T-helper 9 cell (primary cell): ENCODE data around the gene SLC25A11.
A peak's percentile ranks its signal among the peaks of the same experiment; 100 is the strongest.

ENCODE experiments used
- DNase-seq: peaks from one replicate; pipeline ENCODE4 v3.0.0-alpha.2; 2020
- total RNA-seq, 2 donors: gene quantifications; one replicate each; lab custom pipeline; 2026; lab: John Stamatoyannopoulos, UW

The SLC25A11 gene, protein sequence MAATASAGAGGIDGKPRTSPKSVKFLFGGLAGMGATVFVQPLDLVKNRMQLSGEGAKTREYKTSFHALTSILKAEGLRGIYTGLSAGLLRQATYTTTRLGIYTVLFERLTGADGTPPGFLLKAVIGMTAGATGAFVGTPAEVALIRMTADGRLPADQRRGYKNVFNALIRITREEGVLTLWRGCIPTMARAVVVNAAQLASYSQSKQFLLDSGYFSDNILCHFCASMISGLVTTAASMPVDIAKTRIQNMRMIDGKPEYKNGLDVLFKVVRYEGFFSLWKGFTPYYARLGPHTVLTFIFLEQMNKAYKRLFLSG
- total RNA-seq = 13.3 to 41.2 reads per million in 2 donors

DNA sequence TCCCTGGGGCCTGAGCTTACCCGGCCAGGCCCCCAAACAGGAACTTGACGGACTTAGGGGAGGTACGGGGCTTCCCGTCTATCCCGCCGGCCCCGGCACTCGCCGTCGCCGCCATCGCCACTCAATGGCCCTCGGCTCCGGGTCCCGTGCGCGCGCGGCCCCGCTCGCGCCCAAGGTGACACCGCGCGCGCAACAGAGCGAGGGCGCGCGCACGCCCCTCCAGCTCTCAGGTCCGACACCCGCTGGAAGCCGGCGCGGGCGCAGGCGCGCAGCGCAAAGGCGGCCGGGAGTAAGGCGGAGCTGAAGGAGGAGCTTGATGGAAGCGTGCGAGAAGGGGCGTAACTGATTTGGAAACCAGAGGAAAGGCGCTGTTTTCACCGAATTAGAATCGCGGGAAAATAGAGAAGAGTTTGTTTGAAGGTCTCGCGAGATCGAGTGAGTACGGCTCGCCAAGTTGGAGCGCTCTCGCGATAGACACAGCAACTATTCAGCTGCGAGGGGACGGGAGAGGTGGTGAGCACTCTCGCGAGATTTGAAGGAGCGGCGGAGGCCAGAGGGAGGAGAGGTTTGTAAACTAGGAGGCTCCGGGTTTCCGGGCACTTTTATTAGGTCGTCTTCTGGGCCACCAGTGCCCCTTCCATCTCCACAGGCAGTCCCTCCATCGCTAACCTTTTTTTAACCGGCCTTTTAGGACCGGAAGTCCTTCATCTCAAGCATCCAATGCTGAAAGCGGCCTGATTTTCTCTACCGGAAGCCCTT lies at the start of gene SLC25A11, which contains the start of gene RNF167:
SLC25A11 (minus strand) TSS at position 251 of the 759 bp plus-strand sequence; CDS start at position 115, 136 bp downstream.
RNF167 (plus strand) TSS at position 473 of the 759 bp plus-strand sequence. CDS start 642 bp downstream, outside the sequence.
- peak; percentile 87 for DNase-seq

DNA sequence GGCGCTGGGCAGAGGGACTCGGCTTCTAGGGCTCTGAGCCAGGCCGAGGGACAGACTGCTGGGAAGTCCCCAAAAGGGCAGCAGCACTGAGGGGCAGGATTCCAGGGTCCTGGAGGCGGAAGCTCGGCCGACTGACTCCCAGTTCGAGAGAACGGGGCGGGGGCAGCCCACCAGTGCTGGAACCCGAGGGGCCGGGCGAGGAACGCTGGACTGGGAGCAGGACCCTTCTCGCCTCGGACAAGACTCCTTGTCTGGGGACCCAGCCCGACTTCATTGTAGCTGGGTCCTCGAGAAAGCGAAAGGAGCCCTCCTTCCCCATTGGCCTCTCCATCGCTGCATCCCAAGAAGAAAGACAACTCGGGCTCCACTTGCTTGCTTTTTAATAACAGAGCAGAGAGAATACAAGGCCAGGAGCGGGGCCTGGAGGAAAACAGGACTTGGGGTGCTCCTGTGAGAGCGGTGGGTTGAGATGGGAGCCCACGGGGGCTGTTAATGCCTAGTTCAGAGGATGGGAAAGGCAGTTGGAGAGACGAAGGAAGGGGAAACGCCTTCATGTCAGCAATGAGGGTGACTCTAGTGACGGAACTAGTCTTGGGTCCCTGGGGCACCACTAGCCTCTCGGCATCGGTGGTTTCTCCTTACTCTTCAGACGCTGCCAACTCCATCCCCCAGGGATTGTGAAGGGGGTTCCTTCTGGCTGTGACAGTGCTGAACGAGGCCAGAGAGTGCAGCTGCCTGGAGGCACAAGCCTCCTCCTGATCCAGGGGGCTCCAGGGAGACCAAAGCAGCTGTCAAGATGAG lies 48.1 kb upstream of the SLC25A11 start:
- DNase-seq = no peak

DNA sequence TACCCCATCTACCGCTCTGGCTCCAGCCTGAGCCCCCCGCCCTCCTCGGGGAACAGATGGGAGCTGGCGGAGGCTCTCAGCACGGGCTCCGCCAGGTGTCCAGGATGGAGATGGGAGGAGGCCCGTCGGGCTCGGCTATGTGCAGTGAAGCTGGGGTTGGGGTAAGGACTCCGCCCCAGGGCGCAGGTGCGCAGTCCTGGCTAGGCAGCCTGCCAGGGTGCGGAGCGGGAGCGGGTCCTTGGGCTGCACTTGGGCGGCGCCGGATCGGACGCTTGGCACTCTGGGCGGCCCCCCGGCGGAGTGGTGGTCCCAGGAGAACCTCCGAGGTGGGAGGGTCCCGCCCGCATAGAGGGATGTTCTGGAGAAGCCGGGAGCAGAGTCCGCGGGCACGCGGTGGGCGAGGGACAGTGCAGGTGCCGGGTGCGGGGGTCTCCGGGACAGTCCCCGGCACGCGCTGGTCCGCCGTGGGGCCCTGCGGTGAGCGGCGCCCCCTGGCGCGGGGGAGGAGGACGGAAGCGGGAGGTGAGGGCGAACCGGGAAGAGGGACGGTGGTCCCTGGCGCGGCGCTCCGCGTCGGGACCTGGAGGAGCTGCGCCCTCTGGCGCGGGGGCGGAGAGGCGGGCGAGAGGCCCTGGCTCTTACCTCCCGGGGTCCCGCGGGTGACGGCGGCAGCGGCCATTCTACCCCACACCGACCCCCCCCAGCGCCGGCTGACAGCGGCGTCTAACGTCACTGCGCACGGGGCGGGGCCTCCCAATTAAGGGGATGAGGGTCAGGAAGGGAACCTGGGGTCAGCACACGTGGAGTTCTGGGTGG lies 47.3 kb upstream of the SLC25A11 start, which contains the start of gene CAMTA2:
CAMTA2 (minus strand) TSS at position 725 of the 816 bp plus-strand sequence. CDS start 1,453 bp downstream, outside the sequence.
- peak; percentile 91 for DNase-seq

DNA sequence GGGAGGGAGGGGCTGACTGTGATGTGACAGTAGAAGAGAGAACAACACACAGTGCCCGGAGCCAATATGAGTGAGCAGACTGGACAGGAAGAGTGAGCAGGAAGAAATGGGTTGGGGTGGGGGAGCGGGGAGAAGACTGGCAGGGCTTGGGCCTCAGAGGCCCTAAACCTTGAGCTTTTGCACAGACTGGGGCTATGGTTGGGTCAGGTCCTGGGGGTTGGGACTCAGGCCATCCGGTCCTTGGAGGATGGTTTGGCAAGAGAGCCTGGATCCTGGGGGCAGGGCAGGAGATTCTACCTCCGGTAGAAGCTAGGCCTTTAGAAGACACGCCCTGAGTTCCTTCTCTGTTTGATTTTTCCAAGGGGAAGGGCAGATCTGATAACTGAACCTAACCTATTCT lies 46.6 kb upstream of the SLC25A11 start:
- DNase-seq = no peak

DNA sequence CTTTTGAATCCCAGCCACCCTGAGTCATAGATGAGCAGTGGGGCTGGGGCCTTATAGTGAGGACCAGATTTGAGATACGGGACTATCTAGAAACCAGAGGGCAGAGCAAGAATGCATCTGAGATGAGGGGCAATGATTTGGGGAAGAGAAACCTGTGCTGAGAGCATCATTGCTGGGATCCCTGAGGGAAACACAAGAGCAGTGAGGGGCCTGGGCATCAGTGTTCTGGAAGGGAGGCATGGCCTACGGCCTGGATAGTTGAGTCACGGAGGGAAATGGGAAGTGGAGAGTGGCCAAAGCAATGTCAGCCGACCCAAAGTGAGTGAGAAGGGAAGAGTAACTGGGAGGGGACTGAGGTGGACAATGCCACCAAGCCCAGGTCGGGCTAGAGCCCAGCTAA lies 42.5 kb upstream of the SLC25A11 start:
- no peak for DNase-seq

DNA sequence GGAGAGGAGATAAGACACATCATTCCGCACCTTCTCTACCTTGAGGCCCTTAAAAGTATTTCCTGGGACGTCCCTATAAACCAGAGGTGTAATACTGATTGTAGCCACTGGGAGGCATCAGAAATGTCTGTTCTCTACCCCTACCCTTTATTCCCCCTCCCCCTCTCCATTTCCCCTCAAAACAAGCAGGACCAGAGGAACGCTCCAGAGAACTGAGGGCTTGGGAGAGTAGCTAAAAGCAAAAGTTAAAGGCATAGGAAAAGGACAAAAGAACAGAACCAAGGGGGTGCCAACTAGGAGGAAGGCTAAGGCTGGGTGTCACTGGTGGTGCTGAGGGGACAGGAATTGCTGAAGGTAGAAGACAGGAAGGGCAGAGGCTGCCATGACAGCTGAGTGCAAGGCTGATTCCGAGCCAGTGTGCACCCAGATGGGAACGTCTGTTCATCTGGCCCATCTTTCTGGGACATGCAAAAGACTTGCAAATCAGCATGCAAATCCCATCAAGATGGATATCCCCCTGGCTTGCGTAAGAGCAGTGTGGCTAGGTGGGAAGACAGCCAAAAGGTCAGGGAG lies 40.9 kb upstream of the SLC25A11 start:
- no peak for DNase-seq

- no peak for DNase-seq
Measured at GRCh38 chr17:4978726-4979125, 38.9 kb upstream of the SLC25A11 start.

- DNase-seq = no peak
Measured at GRCh38 chr17:4974115-4974670, 34.3 kb upstream of the SLC25A11 start.

DNA sequence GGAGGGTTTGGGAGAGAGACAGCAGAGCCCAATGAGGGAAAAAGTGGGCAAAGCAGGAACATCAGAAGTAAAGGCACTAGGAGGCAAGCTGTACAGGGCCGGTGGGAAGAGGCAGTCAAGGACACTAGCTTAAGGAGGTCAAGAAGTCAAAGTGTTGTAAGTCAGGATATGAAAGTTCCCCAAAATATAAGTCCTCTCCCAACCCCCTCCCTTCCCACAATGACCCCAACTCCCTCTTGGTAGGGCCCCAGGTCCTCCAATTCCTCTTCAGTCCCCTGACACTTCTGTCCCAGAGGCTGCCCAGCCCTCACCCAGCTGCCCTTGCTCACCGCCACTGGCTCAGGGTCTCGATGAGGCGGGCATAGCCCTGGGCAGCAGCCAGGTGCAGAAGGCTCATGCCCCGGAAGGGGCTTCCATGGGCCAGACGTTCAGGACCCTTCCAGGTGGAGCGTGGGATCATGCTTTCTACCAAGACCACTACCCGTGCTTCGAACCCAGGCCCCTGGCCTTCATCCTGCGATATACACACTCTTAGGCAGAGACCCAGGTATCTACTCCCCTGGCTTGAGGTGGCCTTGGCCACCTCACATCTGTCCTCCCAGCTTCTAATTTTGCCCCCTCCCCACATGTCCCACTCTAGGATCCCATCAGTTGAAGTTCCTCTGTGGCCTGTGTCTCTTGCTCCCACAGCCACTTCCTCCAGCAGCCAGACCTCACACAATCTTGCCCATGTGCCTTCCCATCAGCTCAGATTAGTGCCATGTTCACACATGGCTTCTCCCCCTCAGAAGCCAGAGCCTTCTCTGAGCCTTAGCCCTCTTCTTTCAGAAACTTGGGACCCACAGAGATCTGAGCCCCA lies 33.6 kb upstream of the SLC25A11 start:
- no peak for DNase-seq

DNA sequence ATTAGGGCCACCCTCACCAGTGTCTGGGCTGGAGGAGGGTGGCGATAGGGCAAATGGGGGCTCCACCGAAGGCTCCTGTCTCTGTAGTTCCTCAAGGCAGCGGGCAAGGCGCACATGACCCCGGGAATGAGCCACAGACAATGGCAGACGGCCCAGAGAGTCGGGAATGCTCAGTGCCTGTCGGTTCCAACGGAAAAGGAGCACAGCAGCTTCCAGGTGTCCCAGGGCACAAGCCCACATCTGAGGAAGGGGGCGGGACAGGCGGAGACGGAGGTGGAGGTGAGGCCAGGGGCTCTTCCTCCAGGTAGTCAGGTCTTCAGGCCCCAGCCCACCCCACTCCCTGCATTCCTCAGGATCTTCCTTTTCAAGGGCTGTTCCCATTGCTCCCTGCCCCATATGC lies 32.9 kb upstream of the SLC25A11 start:
- DNase-seq = no peak

DNA sequence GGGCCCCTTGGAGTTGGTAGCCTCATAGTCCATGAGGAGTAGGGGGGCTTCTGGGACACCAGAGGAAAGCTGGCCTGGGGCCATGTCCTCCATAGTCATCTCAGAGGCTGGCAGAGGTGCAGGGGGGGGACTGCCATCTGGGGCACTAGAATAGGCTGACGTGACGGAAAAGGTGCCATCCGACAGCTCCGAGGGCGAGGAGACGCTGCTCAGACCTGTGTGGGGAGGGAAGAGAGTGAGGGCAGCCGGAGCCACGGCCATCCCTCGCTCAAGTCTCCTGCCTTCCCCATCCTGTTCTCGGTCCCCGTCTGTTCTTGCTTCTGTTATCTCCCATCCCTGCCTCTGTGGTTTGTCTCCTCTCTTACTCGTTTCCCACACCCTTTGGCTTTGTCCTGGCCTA lies 32.5 kb upstream of the SLC25A11 start:
- DNase-seq = no peak

DNA sequence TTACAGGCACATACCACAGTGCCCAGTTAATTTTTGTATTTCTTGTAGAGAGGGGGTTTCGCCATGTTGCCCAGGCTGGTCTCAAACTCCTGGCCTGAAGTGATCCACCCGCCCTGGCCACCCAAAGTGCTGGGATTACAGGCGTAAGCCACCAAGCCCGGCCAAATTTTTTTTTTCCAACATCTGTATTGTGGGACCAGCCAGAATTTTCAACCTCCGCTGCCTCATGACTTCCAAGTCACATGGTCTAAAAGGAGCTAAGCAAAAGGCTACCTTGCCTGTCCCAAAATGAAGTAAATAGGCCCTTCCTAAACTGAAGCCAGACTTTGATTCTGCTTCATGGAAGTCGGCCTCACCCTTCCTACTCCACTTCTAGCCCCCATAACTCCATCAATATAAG lies 32.0 kb upstream of the SLC25A11 start:
- DNase-seq = no peak

GRCh38 chr17:4970273-4970672 lies 30.4 kb upstream of the SLC25A11 start:
- DNase-seq = no peak

DNA sequence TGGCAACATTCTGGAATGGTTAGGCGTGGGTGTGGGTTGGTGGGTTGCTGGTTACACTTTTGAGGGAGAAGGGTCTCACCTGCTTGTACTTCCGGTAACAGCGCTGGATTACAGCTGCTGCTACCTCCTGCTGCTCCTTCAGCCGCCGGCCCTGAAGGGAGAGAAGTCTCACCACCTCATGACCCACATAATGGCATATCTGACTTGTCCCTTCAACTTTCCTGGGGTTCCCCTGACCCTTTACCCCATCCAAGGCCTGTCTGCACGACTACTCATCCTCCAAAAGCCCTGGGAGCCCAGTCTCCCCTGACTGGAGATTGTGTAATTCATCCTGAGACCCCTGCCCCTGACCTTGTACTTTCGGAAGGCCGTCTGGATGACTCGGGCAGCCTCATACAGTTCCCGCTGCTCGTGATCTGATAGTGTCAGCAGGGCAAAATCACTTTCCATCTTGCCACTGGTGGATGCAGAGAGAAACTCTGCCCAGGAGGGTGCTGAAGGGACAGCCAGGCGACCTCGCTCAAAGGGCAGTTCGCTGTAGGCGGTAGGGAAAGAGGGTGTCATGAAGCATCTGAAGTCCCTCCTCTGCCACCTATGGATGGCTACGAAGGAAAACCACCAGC lies 29.8 kb upstream of the SLC25A11 start:
- DNase-seq = no peak

DNA sequence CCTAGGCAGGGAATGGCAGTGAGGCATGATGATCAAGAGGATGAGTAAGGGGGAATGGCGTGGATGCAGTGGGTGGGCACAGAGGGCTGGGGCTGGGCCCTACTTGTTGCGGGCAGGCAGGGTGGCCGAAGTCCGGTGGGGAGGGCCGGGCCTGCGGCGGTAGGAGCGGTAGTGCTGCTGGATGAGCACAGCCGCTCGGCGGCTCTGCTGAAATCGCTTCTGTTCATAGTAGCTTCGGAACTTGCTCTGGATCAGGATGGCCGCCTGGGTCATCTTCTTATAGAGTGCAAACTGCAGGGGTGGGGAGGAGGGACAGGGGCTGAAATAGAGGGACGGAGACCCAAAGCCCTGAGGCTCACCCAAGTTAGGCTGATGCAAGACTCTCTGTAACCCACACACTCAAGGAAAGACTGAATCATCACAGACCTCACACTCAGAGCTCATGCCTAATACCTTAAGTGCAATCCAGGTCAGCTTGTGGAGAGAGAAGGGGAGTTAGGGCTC lies 29.3 kb upstream of the SLC25A11 start:
- no peak for DNase-seq

DNA sequence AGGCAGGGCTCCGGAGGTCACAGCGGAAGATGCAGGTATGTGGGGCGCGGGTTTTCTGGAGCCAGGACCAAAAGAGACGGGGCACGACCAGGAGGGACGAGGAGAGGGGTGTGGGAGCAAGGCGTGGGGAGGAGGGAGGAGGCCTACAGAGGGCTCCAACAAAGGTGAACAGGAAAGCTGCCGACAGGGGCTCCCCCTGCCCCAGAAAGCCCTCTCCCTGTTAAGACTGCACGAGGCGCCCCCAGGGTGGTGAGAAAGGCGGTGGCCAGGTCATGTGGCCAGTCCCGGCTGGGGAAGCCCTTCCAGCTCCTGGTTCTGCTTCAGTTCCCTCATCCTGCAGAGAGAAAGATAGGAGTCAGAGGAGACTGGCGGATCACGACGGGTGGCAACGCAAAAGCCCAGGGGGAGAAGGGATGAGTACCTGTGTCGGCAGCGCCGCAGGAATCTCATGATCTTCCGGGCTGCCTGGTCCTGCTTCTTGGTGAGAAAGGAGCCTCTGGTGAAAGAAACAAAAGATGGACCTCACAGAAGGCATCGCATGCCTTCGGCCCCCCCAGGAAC lies 28.7 kb upstream of the SLC25A11 start:
- DNase-seq = no peak

DNA sequence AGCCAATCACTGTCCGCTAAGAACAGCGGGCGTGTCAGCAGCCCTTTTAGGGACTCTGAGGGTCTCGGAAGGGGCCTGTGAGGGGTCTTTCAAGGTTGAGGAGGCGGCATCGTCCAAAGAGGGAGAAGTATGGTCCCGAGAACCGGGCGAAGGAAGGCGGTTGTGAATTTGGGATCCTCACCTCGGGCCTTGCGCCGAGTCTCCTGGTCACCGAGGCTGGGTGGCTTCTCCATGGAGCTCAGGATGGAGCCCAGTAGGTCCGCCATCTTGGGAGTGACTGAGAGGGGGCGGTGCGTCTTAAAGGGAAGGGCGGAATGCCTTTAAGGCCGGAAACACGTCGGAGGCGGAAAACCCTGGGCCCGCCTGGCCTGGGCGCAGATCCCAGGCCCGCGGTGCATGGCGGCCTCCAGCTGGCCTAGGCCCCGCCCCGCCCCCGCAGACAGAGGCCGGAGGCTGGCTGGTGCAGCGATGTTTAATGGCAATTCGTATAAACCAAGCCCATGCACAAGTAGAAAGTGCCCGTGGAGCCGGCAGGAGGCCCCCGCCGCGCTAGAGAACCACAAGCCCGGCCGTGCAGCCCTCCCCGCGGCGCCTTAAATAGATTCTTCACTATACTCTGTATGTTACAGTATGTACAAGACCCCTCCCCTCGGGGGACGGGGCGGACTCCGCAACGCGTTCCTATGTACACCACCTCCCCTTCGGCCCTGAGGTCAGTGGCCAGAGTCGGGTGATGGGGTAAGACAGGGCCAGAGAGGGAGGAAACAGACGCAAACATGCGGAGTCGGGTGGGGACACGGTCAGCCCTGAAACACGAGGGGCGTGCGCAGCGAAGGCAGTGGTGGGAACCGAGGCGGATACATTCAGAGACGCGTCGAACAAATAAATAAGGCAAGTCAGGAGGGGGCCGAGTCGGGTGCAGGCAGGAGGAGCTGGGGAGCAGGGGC lies 28.0 kb upstream of the SLC25A11 start, which contains the start of gene SPAG7:
SPAG7 (minus strand) TSS at position 279 of the 947 bp plus-strand sequence; CDS start at position 266, 13 bp downstream.
- DNase-seq = peak; percentile 89
